BLaER1 treated with 17β-estradiol and CSF1 and Interleukin-3, amounts not matched to agents 10 nM and 100 nM (cell line): ENCODE data around the gene SORCS2.
A peak's percentile ranks its signal among the peaks of the same experiment; 100 is the strongest.

Experiments
- H3K27ac ChIP-seq, 11 experiments: shearing (Covaris generic); formaldehyde crosslinking; 2 replicates each; pipeline ENCODE4 v1.8.1; 2022
- H3K27me3 ChIP-seq, 11 experiments: shearing (Covaris generic); formaldehyde crosslinking; 2 replicates each; pipeline ENCODE4 v1.8.1; 2022
- H3K36me3 ChIP-seq, 11 experiments: shearing (Covaris generic); formaldehyde crosslinking; 2 replicates each; pipeline ENCODE4 v1.8.1; 2022
- H3K4me1 ChIP-seq, 10 experiments: shearing (Covaris generic); formaldehyde crosslinking; 2 replicates each; pipeline ENCODE4 v1.8.1; 2022
- H3K4me2 ChIP-seq, 11 experiments: shearing (Covaris generic); formaldehyde crosslinking; 2 replicates each; pipeline ENCODE4 v1.8.1; 2022
- H3K4me3 ChIP-seq, 10 experiments: shearing (Covaris generic); formaldehyde crosslinking; 2 replicates each; pipeline ENCODE4 v1.8.1; 2022
- H3K9ac ChIP-seq, 11 experiments: shearing (Covaris generic); formaldehyde crosslinking; 2 replicates each; pipeline ENCODE4 v1.8.1; 2022
- H3K9me3 ChIP-seq, 11 experiments: shearing (Covaris generic); formaldehyde crosslinking; replicated peaks in 1 of 11; 2 replicates each; pipeline ENCODE4 v1.8.1; 2022
- H4K20me1 ChIP-seq, 11 experiments: shearing (Covaris generic); formaldehyde crosslinking; 2 replicates each; pipeline ENCODE4 v1.8.1; 2022
- Cebpa-rat ChIP-seq, 11 experiments: shearing (Covaris generic); IDR thresholded peaks; 2 replicates each; pipeline ENCODE4 v1.8.1; 2022

Gene SORCS2

GRCh38 chr4:7416745-7417432 lies 224.6 kb downstream of the SORCS2 start:
- Histone ChIP-seq H4K20me1 (peaks cover 0 to 6% (median 0%) of the 10 kb centered on the region in 11 experiments; a peak in 2 of 22 replicates), H3K9ac (no peak overlapping the region), H3K36me3 (no peaks in the 10 kb centered on the region), H3K27ac (no peak overlapping the region), H3K4me2 (peak overlapping the region in 6 of 11 experiments; percentile 30 to 79 (median 63); a peak in 9 of 22 replicates), H3K4me3 (no peak overlapping the region), H3K4me1 (peaks cover 8 to 80% (median 52%) of the 10 kb centered on the region in 10 experiments), H3K27me3 (no peaks in the 10 kb centered on the region), H3K9me3 (peaks cover 0 to 9% (median 6%) of the 10 kb centered on the region in 11 experiments; a peak in 13 of 22 replicates)
- TF ChIP-seq Cebpa-rat (IDR thresholded peaks at IDR 0.05), result no peak

- Histone ChIP-seq H3K36me3 (no peaks in the 10 kb centered on the region), H4K20me1 (peaks cover 0 to 6% (median 0%) of the 10 kb centered on the region in 11 experiments; a peak in 2 of 22 replicates), H3K4me2 (peak overlapping the region; percentile 28 to 79 (median 48); a peak in 19 of 22 replicates), H3K27ac (peak overlapping the region in 1 of 11 experiments; percentile 9; a peak in 2 of 22 replicates), H3K27me3 (no peaks in the 10 kb centered on the region), H3K9me3 (peaks cover 0 to 9% (median 6%) of the 10 kb centered on the region in 11 experiments; a peak in 13 of 22 replicates), H3K4me3 (no peak overlapping the region), H3K4me1 (peaks cover 8 to 75% (median 45%) of the 10 kb centered on the region in 10 experiments), H3K9ac (0 out of 22 replicates have a peak overlapping the region, but pooled peaks of 1 of the 11 experiments have one; percentile 4)
- TF ChIP-seq Cebpa-rat (IDR thresholded peaks at IDR 0.05), result no peak
Measured at GRCh38 chr4:7417639-7418038, 225.3 kb downstream of the SORCS2 start.

GRCh38 chr4:7418131-7418943 lies 226.0 kb downstream of the SORCS2 start:
- peak overlapping the region; percentile 28 to 79 (median 48); a peak in 20 of 22 replicates for H3K4me2 ChIP-seq
- no peaks in the 10 kb centered on the region for H3K36me3 ChIP-seq
- TF ChIP-seq Cebpa-rat (IDR thresholded peaks at IDR 0.05), result no peak
- peaks cover 0 to 6% (median 0%) of the 10 kb centered on the region in 11 experiments; a peak in 2 of 22 replicates for H4K20me1 ChIP-seq
- no peak overlapping the region for H3K4me3 ChIP-seq
- H3K27me3 ChIP-seq, result no peaks in the 10 kb centered on the region
- H3K9me3 ChIP-seq, result peaks cover 0 to 9% (median 6%) of the 10 kb centered on the region in 11 experiments; a peak in 13 of 22 replicates
- H3K4me1 ChIP-seq, result peaks cover 8 to 74% (median 42%) of the 10 kb centered on the region in 10 experiments
- 0 out of 22 replicates have a peak overlapping the region, but pooled peaks of 1 of the 11 experiments have one; percentile 4 for H3K9ac ChIP-seq
- H3K27ac ChIP-seq, result no peak overlapping the region

- peaks cover 8 to 84% (median 42%) of the 10 kb centered on the region in 10 experiments for H3K4me1 ChIP-seq
Measured at GRCh38 chr4:7419961-7420660, 227.8 kb downstream of the SORCS2 start.

GRCh38 chr4:7420661-7421040 lies 228.3 kb downstream of the SORCS2 start:
- H3K27me3 ChIP-seq, result no peaks in the 10 kb centered on the region
- H3K36me3 ChIP-seq, result no peaks in the 10 kb centered on the region
- peak overlapping the region in 2 of 11 experiments; percentile 2 to 38; a peak in 2 of 22 replicates for H3K4me2 ChIP-seq
- peaks cover 0 to 9% (median 6%) of the 10 kb centered on the region in 11 experiments; a peak in 13 of 22 replicates for H3K9me3 ChIP-seq
- no peak for TF ChIP-seq Cebpa-rat (IDR thresholded peaks at IDR 0.05)
- peaks cover 8 to 84% (median 44%) of the 10 kb centered on the region in 10 experiments for H3K4me1 ChIP-seq
- H3K27ac ChIP-seq, result no peak overlapping the region
- no peak overlapping the region for H3K4me3 ChIP-seq
- H3K9ac ChIP-seq, result no peak overlapping the region
- H4K20me1 ChIP-seq, result peaks cover 0 to 8% (median 0%) of the 10 kb centered on the region in 11 experiments; a peak in 2 of 22 replicates

More at GRCh38 chr4:7419961-7420660, 227.8 kb downstream of the SORCS2 start:
- Histone ChIP-seq H3K9ac (no peak overlapping the region), H3K27ac (no peak overlapping the region), H3K36me3 (no peaks in the 10 kb centered on the region), H3K27me3 (no peaks in the 10 kb centered on the region), H3K4me2 (peak overlapping the region in 6 of 11 experiments; percentile 6 to 38 (median 30); a peak in 7 of 22 replicates), H3K4me3 (no peak overlapping the region), H4K20me1 (peaks cover 0 to 8% (median 0%) of the 10 kb centered on the region in 11 experiments; a peak in 2 of 22 replicates), H3K9me3 (peaks cover 0 to 9% (median 6%) of the 10 kb centered on the region in 11 experiments; a peak in 13 of 22 replicates)
- no peak for TF ChIP-seq Cebpa-rat (IDR thresholded peaks at IDR 0.05)

- H3K27ac ChIP-seq, result no peak overlapping the region
- no peaks in the 10 kb centered on the region for H3K36me3 ChIP-seq
- peaks cover 0 to 8% (median 0%) of the 10 kb centered on the region in 11 experiments; a peak in 1 of 22 replicates for H4K20me1 ChIP-seq
- H3K27me3 ChIP-seq, result no peaks in the 10 kb centered on the region
- TF ChIP-seq Cebpa-rat (IDR thresholded peaks at IDR 0.05), result no peak
- no peak overlapping the region for H3K4me3 ChIP-seq
- H3K9ac ChIP-seq, result no peak overlapping the region
- peaks cover 0 to 9% (median 6%) of the 10 kb centered on the region in 11 experiments; a peak in 13 of 22 replicates for H3K9me3 ChIP-seq
- H3K4me2 ChIP-seq, result peak overlapping the region in 1 of 11 experiments; percentile 2; a peak in 1 of 22 replicates
- peaks cover 8 to 84% (median 48%) of the 10 kb centered on the region in 10 experiments for H3K4me1 ChIP-seq
Measured at GRCh38 chr4:7421356-7422150, 229.2 kb downstream of the SORCS2 start.

GRCh38 chr4:7422151-7422897 lies 230.0 kb downstream of the SORCS2 start:
- Histone ChIP-seq H3K9me3 (peaks cover 0 to 9% (median 6%) of the 10 kb centered on the region in 11 experiments; a peak in 13 of 22 replicates), H3K27me3 (no peaks in the 10 kb centered on the region), H3K27ac (no peak overlapping the region), H3K9ac (no peak overlapping the region), H3K4me1 (peaks cover 9 to 84% (median 48%) of the 10 kb centered on the region in 10 experiments), H3K4me2 (no peak overlapping the region), H3K4me3 (no peak overlapping the region), H3K36me3 (no peaks in the 10 kb centered on the region), H4K20me1 (peaks cover 0 to 8% (median 0%) of the 10 kb centered on the region in 11 experiments; a peak in 1 of 22 replicates)
- no peak for TF ChIP-seq Cebpa-rat (IDR thresholded peaks at IDR 0.05)
